Activated CD4-positive, CD25-positive, alpha-beta regulatory T cell (primary cell): Measurements from ENCODE around the gene GPR157.
"Not testable (repeated sequence)": the region's sequence is repeated elsewhere in the genome, so short reads cannot be mapped to it uniquely, and the experiment has no call there.

Experiments used
- DNase-seq, 4 experiments: peaks; one replicate each; lab custom pipeline; 2025; lab: John Stamatoyannopoulos, UW

GPR157 gene

GRCh38 chr1:9146156-9146555 lies 17.3 kb upstream of the GPR157 start:
- no peak for DNase-seq

- DNase-seq, result no peak
Observed at GRCh38 chr1:9145714-9146113, 16.8 kb upstream of the GPR157 start.

GRCh38 chr1:9145021-9145668 lies 16.2 kb upstream of the GPR157 start:
- DNase-seq, result no peak

- DNase-seq, result not testable (repeated sequence)
Observed at GRCh38 chr1:9144494-9144893, 15.6 kb upstream of the GPR157 start.

- DNase-seq, result no peak
Observed at GRCh38 chr1:9143250-9143649, 14.3 kb upstream of the GPR157 start.

GRCh38 chr1:9139930-9140329 lies 11.0 kb upstream of the GPR157 start:
- DNase-seq, result no peak

- DNase-seq, result no peak
Observed at GRCh38 chr1:9136932-9137331, 8.0 kb upstream of the GPR157 start.

GRCh38 chr1:9135073-9135836 lies 6.4 kb upstream of the GPR157 start:
- no peak for DNase-seq

- DNase-seq, result no peak
Observed at GRCh38 chr1:9133870-9134585, 5.1 kb upstream of the GPR157 start.

- DNase-seq, result peak; percentile 60 to 70 (median 65)
Observed at GRCh38 chr1:9129266-9130041, 552 bp upstream of the GPR157 start.

GRCh38 chr1:9128166-9128519 lies 759 bp downstream of the GPR157 start:
- no peak for DNase-seq

GRCh38 chr1:9127395-9128165 lies 1.3 kb downstream of the GPR157 start:
- DNase-seq, result no peak

GRCh38 chr1:9126511-9126910 lies 2.4 kb downstream of the GPR157 start:
- no peak for DNase-seq

- not testable (repeated sequence) for DNase-seq
Observed at GRCh38 chr1:9125847-9126246, 3.1 kb downstream of the GPR157 start.

GRCh38 chr1:9125325-9125724 lies 3.6 kb downstream of the GPR157 start:
- DNase-seq, result no peak

GRCh38 chr1:9124389-9124788 lies 4.5 kb downstream of the GPR157 start:
- not testable (repeated sequence) for DNase-seq

GRCh38 chr1:9123665-9124064 lies 5.2 kb downstream of the GPR157 start:
- not testable (repeated sequence) for DNase-seq

GRCh38 chr1:9121496-9122409 lies 7.1 kb downstream of the GPR157 start:
- DNase-seq, result no peak

GRCh38 chr1:9120312-9120958 lies 8.5 kb downstream of the GPR157 start:
- DNase-seq, result no peak

- no peak for DNase-seq
Observed at GRCh38 chr1:9119745-9120144, 9.2 kb downstream of the GPR157 start.
